DOHH2 (cell line): ENCODE results near the gene TLL2.

ENCODE experiments used
- CTCF ChIP-seq: fragments of 200-600 bp; sonication (generic); IDR thresholded peaks from one replicate; pipeline ENCODE4 v1.5.1; 2014; ENCODE audit warnings: antibody characterized with exemption, mild to moderate bottlenecking, low read depth, low read length; ENCODE audit not compliant: poor library complexity, severe bottlenecking
- EZH2phosphoT487 ChIP-seq: fragments of 200-600 bp; sonication (generic); IDR thresholded peaks from 2 replicates; pipeline ENCODE4 v1.6.1; 2017; ENCODE audit warnings: borderline replicate concordance, mild to moderate bottlenecking, antibody characterized with exemption, low read length, moderate library complexity, mixed read lengths

GRCh38 chr10:96422525-96422924 lies 91.2 kb downstream of the TLL2 start:
- no peak for TF ChIP-seq CTCF
- no peak for TF ChIP-seq EZH2phosphoT487
